Measurements from ENCODE around the gene APBA1.

DNA sequence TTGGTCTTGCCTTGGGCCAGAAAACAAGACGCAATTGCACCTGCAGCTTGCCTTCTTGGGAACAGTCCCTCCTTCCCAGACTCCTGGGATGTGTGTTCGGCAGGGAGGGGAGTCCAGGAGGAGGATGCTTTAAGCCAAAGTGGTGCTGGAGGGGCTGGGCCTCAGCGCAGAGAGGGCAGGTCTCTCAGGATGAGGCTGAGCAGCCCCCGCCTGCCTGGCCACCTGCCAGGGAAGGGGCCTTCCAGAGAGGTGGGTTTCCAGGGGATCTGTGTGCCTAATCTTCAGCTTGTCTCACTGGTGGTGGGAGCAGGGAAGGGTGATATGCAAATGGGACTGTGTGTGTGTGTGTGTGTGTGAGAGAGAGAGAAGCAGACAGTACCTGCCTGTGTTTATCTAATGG is 242.0 kb downstream of the APBA1 start:
- TF ChIP-seq CTCF (IDR thresholded peaks at IDR 0.05) (no peak), POLR2A (IDR thresholded peaks at IDR 0.05; ENCODE audit: low read depth) (no peak), POLR2AphosphoS5 (IDR thresholded peaks at IDR 0.05) (no peak), EP300 (IDR thresholded peaks at IDR 0.05) (no peak)

Data from esophagus muscularis mucosa (tissue), 4 donors.